CD4-positive, alpha-beta T cell treated with Interleukin-4 for 4 hours (primary cell): ENCODE measurements around the gene CPXM2.

ENCODE experiments used
- DNase-seq: peaks from one replicate; pipeline ENCODE4 v3.0.0-alpha.2; 2020

The CPXM2 gene

GRCh38 chr10:123891144-123892071 is at the start of gene CPXM2:
Gene CPXM2 (minus strand): TSS chr10:123891807. CDS start chr10:123891659, 148 bp downstream.
- no peak for DNase-seq

- DNase-seq, result no peak
Measured at GRCh38 chr10:123939591-123939990, 48.0 kb upstream of the CPXM2 start.

- no peak for DNase-seq
Measured at GRCh38 chr10:123938890-123939289, 47.3 kb upstream of the CPXM2 start.

- DNase-seq, result no peak
Measured at GRCh38 chr10:123936426-123936825, 44.8 kb upstream of the CPXM2 start.

GRCh38 chr10:123935680-123936079 is 44.1 kb upstream of the CPXM2 start:
- no peak for DNase-seq

GRCh38 chr10:123934846-123935245 is 43.2 kb upstream of the CPXM2 start:
- no peak for DNase-seq

GRCh38 chr10:123930340-123931001 is 38.9 kb upstream of the CPXM2 start:
- no peak for DNase-seq

- DNase-seq, result no peak
Measured at GRCh38 chr10:123929791-123930190, 38.2 kb upstream of the CPXM2 start.

- DNase-seq, result no peak
Measured at GRCh38 chr10:123928427-123928826, 36.8 kb upstream of the CPXM2 start.

GRCh38 chr10:123926401-123927264 is 35.0 kb upstream of the CPXM2 start:
- DNase-seq, result no peak

- no peak for DNase-seq
Measured at GRCh38 chr10:123922126-123922525, 30.5 kb upstream of the CPXM2 start.

GRCh38 chr10:123916775-123917174 is 25.2 kb upstream of the CPXM2 start:
- DNase-seq, result no peak

- no peak for DNase-seq
Measured at GRCh38 chr10:123913688-123914268, 22.2 kb upstream of the CPXM2 start.

GRCh38 chr10:123912871-123913270 is 21.3 kb upstream of the CPXM2 start:
- DNase-seq, result no peak

- DNase-seq, result no peak
Measured at GRCh38 chr10:123912466-123912865, 20.9 kb upstream of the CPXM2 start.

- DNase-seq, result no peak
Measured at GRCh38 chr10:123911866-123912265, 20.3 kb upstream of the CPXM2 start.

- no peak for DNase-seq
Measured at GRCh38 chr10:123909866-123910265, 18.3 kb upstream of the CPXM2 start.

- DNase-seq, result no peak
Measured at GRCh38 chr10:123909426-123909825, 17.8 kb upstream of the CPXM2 start.

- no peak for DNase-seq
Measured at GRCh38 chr10:123908379-123908778, 16.8 kb upstream of the CPXM2 start.

- no peak for DNase-seq
Measured at GRCh38 chr10:123906884-123907652, 15.5 kb upstream of the CPXM2 start.

- no peak for DNase-seq
Measured at GRCh38 chr10:123906296-123906695, 14.7 kb upstream of the CPXM2 start.

GRCh38 chr10:123904834-123905409 is 13.3 kb upstream of the CPXM2 start:
- no peak for DNase-seq
